Cerebellar cortex (tissue), 1 donor: ENCODE results near the gene MAPK1.
A peak's percentile ranks its signal among the peaks of the same experiment; 100 is the strongest.
"Not testable (repeated sequence)": the region's sequence is repeated elsewhere in the genome, so short reads cannot be mapped to it uniquely, and the experiment has no call there.

Experiments used
- DNase-seq: peaks from one replicate; pipeline ENCODE4 v3.0.0-alpha.2; 2015; ENCODE audit warnings: low spot score

Gene MAPK1

GRCh38 chr22:21881841-21882753 lies 14.7 kb upstream of the MAPK1 start:
- no peak for DNase-seq

- DNase-seq, result no peak
Observed at GRCh38 chr22:21876486-21877176, 9.2 kb upstream of the MAPK1 start.

- DNase-seq, result not testable (repeated sequence)
Observed at GRCh38 chr22:21874953-21875352, 7.5 kb upstream of the MAPK1 start.

- DNase-seq, result no peak
Observed at GRCh38 chr22:21873619-21874018, 6.2 kb upstream of the MAPK1 start.

GRCh38 chr22:21872741-21873140 lies 5.3 kb upstream of the MAPK1 start:
- not testable (repeated sequence) for DNase-seq

- DNase-seq, result no peak
Observed at GRCh38 chr22:21868651-21869050, 1.2 kb upstream of the MAPK1 start.

GRCh38 chr22:21866833-21867527 lies 465 bp downstream of the MAPK1 start:
- DNase-seq, result peak; percentile 37

GRCh38 chr22:21865041-21865440 lies 2.4 kb downstream of the MAPK1 start:
- DNase-seq, result peak; percentile 54

- no peak for DNase-seq
Observed at GRCh38 chr22:21862386-21863245, 4.8 kb downstream of the MAPK1 start.

GRCh38 chr22:21861851-21862250 lies 5.6 kb downstream of the MAPK1 start:
- DNase-seq, result no peak

- no peak for DNase-seq
Observed at GRCh38 chr22:21861264-21861848, 6.1 kb downstream of the MAPK1 start.

GRCh38 chr22:21860491-21861039 lies 6.9 kb downstream of the MAPK1 start:
- no peak for DNase-seq

GRCh38 chr22:21858025-21858764 lies 9.2 kb downstream of the MAPK1 start:
- DNase-seq, result no peak

- no peak for DNase-seq
Observed at GRCh38 chr22:21857481-21857914, 9.9 kb downstream of the MAPK1 start.

- DNase-seq, result no peak
Observed at GRCh38 chr22:21856868-21857267, 10.6 kb downstream of the MAPK1 start.

GRCh38 chr22:21856197-21856596 lies 11.2 kb downstream of the MAPK1 start:
- no peak for DNase-seq

GRCh38 chr22:21855676-21856075 lies 11.8 kb downstream of the MAPK1 start:
- DNase-seq, result no peak

- DNase-seq, result no peak
Observed at GRCh38 chr22:21850660-21851059, 16.8 kb downstream of the MAPK1 start.

- DNase-seq, result no peak
Observed at GRCh38 chr22:21849489-21849888, 18.0 kb downstream of the MAPK1 start.

GRCh38 chr22:21848057-21848456 lies 19.4 kb downstream of the MAPK1 start:
- DNase-seq, result not testable (repeated sequence)
